HG02610 (cell line): ENCODE data around the gene SGTA.

Source experiments
- ATAC-seq: cut with Tn5 transposase; IDR thresholded peaks from one replicate; pipeline ENCODE4 v1.9.1; 2021; ENCODE audit warnings: mild to moderate bottlenecking, moderate library complexity; ENCODE audit not compliant: unreplicated experiment

The SGTA gene

GRCh38 chr19:2774083-2774679 lies 8.9 kb downstream of the SGTA start:
- ATAC-seq, result no peak

GRCh38 chr19:2771786-2772674 lies 11.0 kb downstream of the SGTA start:
- no peak for ATAC-seq

- ATAC-seq, result no peak
Measured at GRCh38 chr19:2770055-2771013, 12.7 kb downstream of the SGTA start.

DNA sequence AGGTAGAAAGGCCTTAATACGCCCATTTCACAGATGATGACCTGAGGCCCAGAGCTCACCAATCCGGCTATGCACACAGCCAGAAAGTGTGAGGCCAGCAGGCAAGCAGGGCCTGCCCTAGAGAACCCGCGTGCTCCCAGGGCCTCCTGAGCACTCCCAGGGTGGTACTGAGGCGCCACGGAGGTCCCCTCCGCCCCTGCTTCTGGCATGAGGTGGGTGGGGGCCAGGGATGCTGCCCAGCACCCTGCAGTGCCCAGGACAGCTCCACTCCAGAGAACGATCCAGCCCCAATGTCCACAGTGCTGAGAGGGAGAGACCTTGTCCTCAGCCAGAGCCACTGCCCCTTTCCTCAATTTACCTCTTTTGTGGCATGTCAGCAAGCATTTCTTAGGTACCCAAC lies 13.9 kb downstream of the SGTA start:
- no peak for ATAC-seq

DNA sequence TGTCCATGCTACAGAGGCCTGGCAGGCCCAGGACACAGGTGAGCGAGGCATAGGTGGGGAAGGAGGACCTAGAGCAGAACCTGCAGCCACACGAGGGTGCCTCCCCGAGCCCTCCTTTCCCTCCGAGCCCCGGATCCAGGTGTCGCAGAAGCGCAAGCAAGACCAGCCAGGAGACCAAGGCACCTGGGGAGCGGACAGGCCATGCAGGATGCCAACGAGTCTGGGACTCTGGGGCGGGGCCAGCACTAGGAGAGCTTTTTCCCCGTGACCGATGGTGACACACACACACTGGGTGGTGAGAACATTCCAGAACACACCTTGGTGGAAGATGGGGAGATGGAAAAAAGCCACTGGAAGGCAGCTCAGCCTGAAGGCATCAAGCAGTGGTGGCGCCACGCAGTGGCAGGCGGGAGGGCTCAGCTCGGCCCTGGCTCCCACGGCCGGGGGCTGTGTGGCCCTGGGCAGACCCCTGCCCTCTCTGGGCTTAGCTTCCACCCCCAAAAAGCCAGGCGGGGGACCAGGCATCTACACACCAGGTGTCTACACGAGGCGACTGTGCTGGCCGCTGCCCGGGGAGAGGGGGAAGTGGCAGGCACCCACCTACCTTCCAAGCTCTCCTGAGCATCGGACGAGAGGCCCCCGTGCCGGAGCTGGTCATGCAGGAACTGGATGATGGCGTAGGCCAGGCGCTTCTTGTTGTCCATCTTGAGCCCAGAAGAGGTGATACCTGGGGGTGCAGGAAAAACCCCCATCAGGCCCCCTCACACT lies 14.5 kb downstream of the SGTA start:
- no peak for ATAC-seq

- ATAC-seq, result no peak
Measured at GRCh38 chr19:2767688-2768087, 15.4 kb downstream of the SGTA start.

GRCh38 chr19:2766594-2767372 lies 16.3 kb downstream of the SGTA start:
- ATAC-seq, result no peak

GRCh38 chr19:2765376-2765775 lies 17.7 kb downstream of the SGTA start:
- no peak for ATAC-seq

- ATAC-seq, result no peak
Measured at GRCh38 chr19:2764945-2765344, 18.1 kb downstream of the SGTA start.

DNA sequence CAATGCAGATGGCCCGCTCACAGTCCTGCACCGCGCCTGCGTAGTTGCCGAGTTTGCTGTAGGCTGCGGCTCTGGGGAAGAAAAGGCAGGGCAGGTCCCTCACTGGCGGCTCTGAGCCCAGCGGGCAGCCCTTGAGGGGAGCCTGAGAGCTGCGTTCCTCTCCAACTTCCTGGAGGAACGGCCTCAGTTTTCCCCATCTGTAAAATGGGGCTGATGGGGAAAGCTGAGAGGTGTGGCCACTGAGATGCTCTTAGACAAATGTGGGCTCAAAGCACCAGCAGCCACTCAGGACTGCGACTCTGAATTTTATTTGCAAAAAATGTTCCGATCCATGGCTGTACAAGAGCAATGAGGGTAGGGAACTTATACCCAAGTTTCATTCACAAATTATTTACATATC lies 19.4 kb downstream of the SGTA start:
- ATAC-seq, result no peak

DNA sequence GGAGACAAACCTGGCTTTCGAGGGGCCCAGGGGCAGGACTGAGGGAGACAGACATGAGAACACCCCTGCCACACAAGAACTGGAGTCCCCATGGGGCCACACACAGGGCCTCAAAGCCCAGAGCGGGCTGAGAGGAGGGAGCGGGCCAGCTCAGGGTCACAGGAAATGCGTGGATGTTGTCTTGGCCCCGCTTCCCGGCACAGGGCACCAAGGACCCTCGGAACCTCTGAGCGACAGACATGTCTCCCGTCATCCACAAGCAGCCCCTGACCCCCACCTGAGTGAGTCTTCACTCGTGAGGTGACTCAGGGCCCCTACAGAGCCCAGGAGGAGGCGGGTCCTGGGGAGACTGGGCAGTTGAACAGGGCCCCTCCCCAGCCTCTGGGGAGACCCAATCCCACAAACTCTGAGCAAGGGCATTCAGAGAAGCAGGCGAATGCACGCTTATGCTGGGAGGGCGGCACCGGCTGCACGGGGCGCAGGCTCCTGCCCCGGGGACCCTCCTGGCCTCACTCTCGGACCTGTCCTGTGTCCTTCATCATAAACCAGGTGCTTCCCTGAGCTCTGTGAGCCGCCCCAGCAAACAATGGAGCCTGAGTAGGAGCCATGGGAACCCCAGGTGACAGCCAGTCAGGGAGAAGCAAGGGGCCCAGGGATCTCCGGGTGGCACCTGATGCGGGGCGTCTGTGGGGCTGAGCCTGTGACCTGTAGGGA lies 20.1 kb downstream of the SGTA start:
- ATAC-seq, result no peak

- no peak for ATAC-seq
Measured at GRCh38 chr19:2761876-2762782, 20.9 kb downstream of the SGTA start.

- ATAC-seq, result no peak
Measured at GRCh38 chr19:2761309-2761677, 21.8 kb downstream of the SGTA start.

DNA sequence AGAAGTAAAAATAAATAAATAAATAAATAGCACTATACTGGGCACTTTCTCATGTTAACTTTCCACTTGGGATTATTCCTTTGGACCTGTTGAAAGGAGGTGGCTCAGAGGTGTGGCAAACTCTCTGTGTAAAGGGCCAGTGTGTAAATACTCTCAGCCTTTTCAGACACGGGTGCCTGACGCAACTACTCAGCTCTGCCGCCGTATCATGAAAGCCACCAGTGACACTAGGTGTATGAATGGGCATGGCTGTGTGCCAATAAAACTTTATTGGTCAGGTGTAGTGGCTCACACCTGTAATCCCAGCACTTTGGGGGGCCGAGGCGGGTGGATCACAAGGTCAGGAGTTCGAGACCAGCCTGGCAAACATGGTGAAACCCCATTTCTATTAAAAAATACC lies 23.1 kb downstream of the SGTA start:
- no peak for ATAC-seq

- ATAC-seq, result no peak
Measured at GRCh38 chr19:2759362-2759761, 23.7 kb downstream of the SGTA start.

DNA sequence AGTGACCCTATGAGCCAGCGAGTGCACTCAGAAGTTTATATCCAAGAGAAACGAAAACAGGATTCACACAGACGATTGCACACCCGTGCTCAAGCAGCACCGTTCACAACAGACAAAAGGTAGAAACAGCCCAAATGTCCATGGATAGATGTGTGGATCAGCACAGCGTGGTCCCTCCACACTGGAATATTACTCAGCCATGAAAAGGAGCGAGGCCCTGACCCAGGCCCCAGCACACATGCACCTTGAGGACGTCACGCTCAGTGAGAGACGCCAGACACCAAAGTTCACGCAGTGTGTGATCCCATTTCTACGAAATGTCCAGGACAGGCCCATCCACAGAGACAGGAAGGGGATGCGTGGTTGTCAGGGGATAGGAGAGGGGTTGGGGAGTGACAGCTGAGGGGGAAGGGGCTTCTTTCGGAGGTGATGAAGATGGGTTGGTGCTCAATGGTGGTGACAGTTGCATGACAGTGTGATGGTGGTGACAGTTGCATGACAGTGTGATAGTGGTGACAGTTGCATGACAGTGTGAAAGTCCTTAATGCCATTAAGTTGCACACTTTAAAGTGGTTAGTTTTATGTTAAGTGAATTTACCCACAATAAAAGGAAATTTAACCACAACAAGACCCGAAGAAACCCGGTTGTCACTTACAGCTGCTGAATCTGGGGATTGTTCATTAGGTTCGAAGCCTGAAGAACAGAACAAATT lies 24.3 kb downstream of the SGTA start:
- no peak for ATAC-seq
